ENCODE measurements around the gene ZP3. TPM values are rescaled to one million over a fixed set of nuclear protein-coding genes. Genes with fewer than 3 reads are reported as not detected.
"Not testable (repeated sequence)": the region's sequence is repeated elsewhere in the genome, so short reads cannot be mapped to it uniquely, and the experiment has no call there.

The ZP3 gene
- total and polyA plus RNA-seq, 11 donors: 0.24 to 8.1 (median 0.64) TPM; not detected in 3

- DNase-seq (no peak), ATAC-seq (no peak)
- H3K36me3 ChIP-seq: no peaks in the 10 kb centered on the region
- no peaks in the 10 kb centered on the region for H3K9me3 ChIP-seq
- H3K27ac ChIP-seq: no peak within 1 kb of the TSS
- H3K27me3 ChIP-seq: peaks cover 0 to 6% (median 0%) of the 10 kb centered on the region in 9 donors
- no peaks in the 10 kb centered on the region for H3K4me1 ChIP-seq
- no peak within 1 kb of the TSS for H3K4me3 ChIP-seq
- intact Hi-C loops (cut with DNase I): no loop called here
- TF ChIP-seq POLR2A (IDR thresholded peaks at IDR 0.05): no peak
- TF ChIP-seq CTCF (IDR thresholded peaks at IDR 0.05): no peak
- WGBS, 4 donors: 40 to 77% (median 60%) methylated on average over 6 of the region's 6 CpGs
These were observed 15.2 kb upstream of the ZP3 start, which contains the start of gene SSC4D for GRCh38 chr7:76409537-76409936. Gene SSC4D (minus strand): TSS chr7:76409697. CDS start chr7:76404439, 5,258 bp downstream.

DNA sequence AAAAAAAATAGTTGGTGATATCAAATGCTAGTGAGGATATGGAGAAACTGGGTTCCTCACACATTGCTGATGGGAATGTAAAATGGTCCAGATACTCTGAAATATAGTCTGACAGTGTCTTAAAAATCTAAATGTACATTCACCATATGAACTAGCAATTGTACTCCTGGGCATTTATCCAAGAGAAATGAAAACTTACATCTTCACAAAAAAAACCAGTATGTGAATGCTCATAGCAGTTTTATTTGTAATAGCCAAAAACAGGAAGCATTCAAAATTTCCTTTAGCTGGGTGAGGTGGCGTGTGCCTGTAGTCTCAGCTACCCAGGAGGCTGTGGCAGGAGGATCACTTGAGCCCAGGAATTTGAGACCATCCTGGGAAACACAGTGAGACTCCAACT is 13.1 kb upstream of the ZP3 start:
- TF ChIP-seq CTCF (IDR thresholded peaks at IDR 0.05): no peak
- no peak for TF ChIP-seq POLR2A (IDR thresholded peaks at IDR 0.05)
- peaks cover 0 to 6% (median 0%) of the 10 kb centered on the region in 9 donors for H3K27me3 ChIP-seq
- H3K9me3 ChIP-seq: no peaks in the 10 kb centered on the region
- H3K4me1 ChIP-seq: no peaks in the 10 kb centered on the region
- intact Hi-C loops (cut with DNase I): no loop called here
- no peak overlapping the region for H3K27ac ChIP-seq
- 81 to 93% (median 85%) methylated on average over 1 of the region's 1 CpG for WGBS, 4 donors
- no peak overlapping the region for H3K4me3 ChIP-seq
- H3K36me3 ChIP-seq: no peaks in the 10 kb centered on the region
- DNase-seq (no peak), ATAC-seq (no peak)

DNA sequence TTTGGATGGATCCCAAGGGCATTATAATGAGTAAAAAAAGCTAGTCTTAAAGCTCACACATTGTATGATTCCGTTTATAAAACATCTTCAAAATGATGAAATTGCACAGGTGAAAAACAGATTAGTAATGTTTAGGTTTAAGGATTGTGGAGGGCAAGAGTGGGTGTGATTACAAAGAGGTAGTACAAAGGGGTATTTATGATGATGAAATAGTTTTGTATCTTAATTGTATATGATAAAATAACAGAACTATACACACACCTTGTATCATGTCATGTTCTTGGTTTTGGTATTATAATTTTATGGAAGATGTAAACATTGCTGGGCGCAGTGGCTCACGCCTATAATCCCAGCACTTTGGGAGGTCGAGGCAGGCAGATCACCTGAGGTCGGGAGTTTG is 12.5 kb upstream of the ZP3 start:
- Histone ChIP-seq H3K27ac (no peak overlapping the region), H3K4me3 (no peak overlapping the region), H3K27me3 (peaks cover 0 to 6% (median 0%) of the 10 kb centered on the region in 9 donors), H3K4me1 (no peaks in the 10 kb centered on the region), H3K36me3 (no peaks in the 10 kb centered on the region), H3K9me3 (no peaks in the 10 kb centered on the region)
- ATAC-seq (no peak), DNase-seq (no peak)
- intact Hi-C loops (cut with DNase I): no loop called here
- TF ChIP-seq CTCF (IDR thresholded peaks at IDR 0.05) (no peak), POLR2A (IDR thresholded peaks at IDR 0.05) (no peak)
- 81 to 87% (median 82%) methylated on average over 5 of the region's 5 CpGs for WGBS, 4 donors

GRCh38 chr7:76417654-76418310 is 7.0 kb upstream of the ZP3 start:
- DNase-seq: peak in 1 of 5 donors; percentile 4
- ATAC-seq; H3K36me3 ChIP-seq; H3K4me1 ChIP-seq; H3K27me3 ChIP-seq; H3K27ac ChIP-seq; intact Hi-C loops (cut with DNase I); H3K4me3 ChIP-seq: not testable (repeated sequence)
- H3K9me3 ChIP-seq: peaks cover 0 to 11% (median 0%) of the 10 kb centered on the region in 12 donors
- WGBS, 4 donors: 91 to 96% (median 93%) methylated on average over 8 to 10 of the region's 10 CpGs

GRCh38 chr7:76421097-76421496 is 3.7 kb upstream of the ZP3 start:
- H3K4me3 ChIP-seq; ATAC-seq; H3K27ac ChIP-seq; H3K4me1 ChIP-seq; intact Hi-C loops (cut with DNase I); H3K27me3 ChIP-seq; H3K36me3 ChIP-seq: not testable (repeated sequence)
- 71 to 90% (median 81%) methylated on average over 6 of the region's 6 CpGs for WGBS, 4 donors
- peak in 1 of 5 donors; percentile 9 for DNase-seq
- H3K9me3 ChIP-seq: peaks cover 0 to 11% (median 0%) of the 10 kb centered on the region in 12 donors
